SK-N-SH (cell line): Measurements from ENCODE around the gene CXADR. TPM values are rescaled to one million over a fixed set of nuclear protein-coding genes. Genes with fewer than 3 reads are reported as not detected.

Experiments
- CTCF ChIA-PET: fragments of 300-600, 350-600 bp; formaldehyde crosslinking; extraction: SDS; loops from one replicate; lab custom pipeline; 2021; lab: Yijun Ruan, JAX
- POLR2A ChIA-PET: fragments of 350-600 bp; sonication (Branson Sonifier 250); formaldehyde crosslinking; extraction: SDS; loops from one replicate; lab custom pipeline; 2020; ENCODE audit warnings: antibody characterized with exemption, inconsistent platforms; lab: Yijun Ruan, JAX
- DNase-seq: peaks from one replicate; pipeline ENCODE4 v3.0.0; 2012
- H2AFZ ChIP-seq: fragments of 200-600 bp; sonication (generic); 2 replicates; pipeline ENCODE4 v1.8.1; 2016; ENCODE audit warnings: antibody characterized with exemption, mild to moderate bottlenecking, low read depth
- H3F3A ChIP-seq: fragments of 200-600 bp; sonication (generic); replicated peaks from 2 replicates; pipeline ENCODE3; 2016; ENCODE audit warnings: antibody characterized with exemption, mild to moderate bottlenecking; ENCODE audit not compliant: insufficient read depth
- H3K27ac ChIP-seq, 2 experiments: fragments of 200-500 bp in 1 of 2; fragments of 200-600 bp in 1 of 2; sonication (Bioruptor generic) in 1 of 2; sonication (generic), shearing (Covaris generic) in 1 of 2; 2 replicates each; pipeline versions ENCODE4 v1.5.1 to v1.6.1; 2014 to 2016; ENCODE audit warnings: low read depth in 2 of 2, inconsistent platforms in 1 of 2, low read length in 1 of 2, mild to moderate bottlenecking in 1 of 2, mixed read lengths in 1 of 2
- H3K27me3 ChIP-seq: fragments of 200-600 bp; sonication (generic), shearing (Covaris generic); 2 replicates; pipeline ENCODE4 v1.6.1; 2016; ENCODE audit warnings: mixed run types; ENCODE audit not compliant: insufficient read depth
- H3K36me3 ChIP-seq, 2 experiments: fragments of 200-500 bp in 1 of 2; fragments of 200-600 bp in 1 of 2; sonication (Bioruptor generic) in 1 of 2; sonication (generic) in 1 of 2; replicated peaks in 1 of 2; 2 replicates each; pipeline versions ENCODE3 to v1.5.1; 2014 to 2016; ENCODE audit warnings: low read length in 1 of 2, mild to moderate bottlenecking in 1 of 2; ENCODE audit not compliant: insufficient read depth in 2 of 2, control insufficient read depth in 1 of 2
- H3K4me1 ChIP-seq, 2 experiments: fragments of 200-500 bp in 1 of 2; fragments of 200-600 bp in 1 of 2; sonication (Bioruptor generic) in 1 of 2; sonication (generic), shearing (Covaris generic) in 1 of 2; 2 replicates each; pipeline versions ENCODE4 v1.5.1 to v1.6.1; 2014 to 2016; ENCODE audit warnings: low read depth in 1 of 2, low read length in 1 of 2, mixed run types in 1 of 2; ENCODE audit not compliant: insufficient read depth in 2 of 2, control insufficient read depth in 1 of 2
- H3K4me2 ChIP-seq: fragments of 200-600 bp; sonication (generic), shearing (Covaris generic); 2 replicates; pipeline ENCODE4 v1.6.1; 2017; ENCODE audit warnings: mixed run types
- H3K4me3 ChIP-seq, 2 experiments: fragments of 200-500 bp in 1 of 2; fragments of 200-600 bp in 1 of 2; sonication (Bioruptor generic) in 1 of 2; sonication (generic), shearing (Covaris generic) in 1 of 2; 2 replicates each; pipeline versions ENCODE4 v1.5.1 to v1.8.1; 2014 to 2016; ENCODE audit warnings: low read depth in 2 of 2, inconsistent platforms in 1 of 2, low read length in 1 of 2, mild to moderate bottlenecking in 1 of 2, mixed read lengths in 1 of 2, moderate library complexity in 1 of 2
- H3K79me2 ChIP-seq: fragments of 200-600 bp; sonication (generic); 2 replicates; pipeline ENCODE4 v1.8.1; 2017; ENCODE audit warnings: mild to moderate bottlenecking; ENCODE audit not compliant: insufficient read depth
- H3K9ac ChIP-seq: fragments of 200-600 bp; sonication (generic); 2 replicates; pipeline ENCODE4 v1.6.1; 2017; ENCODE audit warnings: mixed run types
- H3K9me2 ChIP-seq: fragments of 200-600 bp; sonication (generic); 2 replicates; pipeline ENCODE4 v1.6.1; 2017; ENCODE audit warnings: mixed run types
- H3K9me3 ChIP-seq: fragments of 200-600 bp; sonication (generic); 2 replicates; pipeline ENCODE4 v1.6.1; 2017; ENCODE audit warnings: mixed run types, mild to moderate bottlenecking, moderate library complexity
- H4K20me1 ChIP-seq: fragments of 200-600 bp; sonication (generic); 2 replicates; pipeline ENCODE4 v1.6.1; 2017; ENCODE audit warnings: mild to moderate bottlenecking, mixed run types; ENCODE audit not compliant: insufficient read depth
- EZH2phosphoT487 ChIP-seq: fragments of 200-600 bp; sonication (generic); IDR thresholded peaks from 2 replicates; pipeline ENCODE4 v1.6.1; 2017; ENCODE audit warnings: low read depth, mixed run types, mild to moderate bottlenecking, antibody characterized with exemption, moderate library complexity, borderline replicate concordance
- FOSL2 ChIP-seq: IDR thresholded peaks from 2 replicates; pipeline ENCODE4 v1.4.0; 2012; ENCODE audit warnings: low read depth, mild to moderate bottlenecking, moderate library complexity, borderline replicate concordance
- FOXJ3 ChIP-seq: sonication (generic); formaldehyde crosslinking; IDR thresholded peaks from 2 replicates; pipeline ENCODE4 v1.5.1; 2020; ENCODE audit warnings: mild to moderate bottlenecking, missing genetic modification reagents
- FOXM1 ChIP-seq: IDR thresholded peaks from 2 replicates; pipeline ENCODE4 v1.4.0; 2012; ENCODE audit warnings: low read depth, mild to moderate bottlenecking
- GATA2 ChIP-seq: sonication (generic); formaldehyde crosslinking; IDR thresholded peaks from 2 replicates; pipeline ENCODE4 v1.5.0; 2020; ENCODE audit warnings: mild to moderate bottlenecking, missing genetic modification reagents
- NFIC ChIP-seq: IDR thresholded peaks from 2 replicates; pipeline ENCODE4 v1.4.0; 2012; ENCODE audit warnings: borderline replicate concordance
- NRF1 ChIP-seq: IDR thresholded peaks from 2 replicates; pipeline ENCODE4 v1.6.1; 2012; ENCODE audit warnings: low read depth, mild to moderate bottlenecking, low read length
- POLR2AphosphoS5 ChIP-seq: IDR thresholded peaks from 2 replicates; pipeline ENCODE4 v1.6.1; 2012; ENCODE audit warnings: low read depth, low read length
- RAD21 ChIP-seq: IDR thresholded peaks from 2 replicates; pipeline ENCODE4 v1.6.1; 2012; ENCODE audit warnings: mild to moderate bottlenecking, low read length
- RCOR1 ChIP-seq: fragments of 150-350 bp; IDR thresholded peaks from 2 replicates; pipeline ENCODE4 v1.6.1; 2017; ENCODE audit warnings: antibody characterized with exemption, low read length
- RFX5 ChIP-seq: IDR thresholded peaks from 2 replicates; pipeline ENCODE4 v1.6.1; 2012; ENCODE audit warnings: mild to moderate bottlenecking, improper control_type of control experiment, low read length
- SIN3A ChIP-seq: IDR thresholded peaks from 2 replicates; pipeline ENCODE4 v1.6.1; 2012; ENCODE audit warnings: low read depth, mild to moderate bottlenecking, low read length, moderate library complexity, borderline replicate concordance
- TAF1 ChIP-seq: IDR thresholded peaks from 2 replicates; pipeline ENCODE4 v1.6.1; 2012; ENCODE audit warnings: low read depth, mild to moderate bottlenecking, low read length, moderate library complexity, borderline replicate concordance
- TEAD4 ChIP-seq: IDR thresholded peaks from 2 replicates; pipeline ENCODE4 v1.4.0; 2012; ENCODE audit warnings: mild to moderate bottlenecking, borderline replicate concordance; ENCODE audit not compliant: insufficient read depth
- WGBS: methylation state at CpG from one replicate; pipeline ENCODE4 v1.1.6; 2017; ENCODE audit warnings: low lambda C conversion rate; 5-methylcytosine and 5-hydroxymethylcytosine counted together
- polyA plus RNA-seq, 3 experiments: library from polyadenylated mRNA; depleted of rRNA; stranded (reverse); fragments of >200 nt; gene quantifications; 2 replicates each; pipeline ENCODE4 v1.2.3, GENCODE V29; 2012
- TF ChIP-seq, protein P1 (sequence below): fragments of 150-350 bp; IDR thresholded peaks from 2 replicates; pipeline ENCODE4 v1.6.1; 2017; ENCODE audit warnings: antibody characterized with exemption, low read length, low read depth, borderline replicate concordance
- TF ChIP-seq, protein P2 (sequence below): fragments of 200-600 bp; sonication (generic); IDR thresholded peaks from 2 replicates; pipeline ENCODE4 v1.6.1; 2017; ENCODE audit warnings: antibody characterized with exemption, mild to moderate bottlenecking, moderate library complexity
- TF ChIP-seq, protein P3 (sequence below): fragments of 150-350 bp; IDR thresholded peaks from 2 replicates; pipeline ENCODE4 v1.6.1; 2016; ENCODE audit warnings: mild to moderate bottlenecking, low read depth, low read length
- TF ChIP-seq, protein P4 (sequence below): IDR thresholded peaks from 2 replicates; pipeline ENCODE4 v1.4.0; 2012; ENCODE audit warnings: low read depth
- TF ChIP-seq, protein P5 (sequence below): IDR thresholded peaks from 2 replicates; pipeline ENCODE4; 2012

The CXADR gene
- polyA plus RNA-seq, 1 of the 3 experiments (the other 2 are of a cell fraction), result 1.1 TPM

DNA sequence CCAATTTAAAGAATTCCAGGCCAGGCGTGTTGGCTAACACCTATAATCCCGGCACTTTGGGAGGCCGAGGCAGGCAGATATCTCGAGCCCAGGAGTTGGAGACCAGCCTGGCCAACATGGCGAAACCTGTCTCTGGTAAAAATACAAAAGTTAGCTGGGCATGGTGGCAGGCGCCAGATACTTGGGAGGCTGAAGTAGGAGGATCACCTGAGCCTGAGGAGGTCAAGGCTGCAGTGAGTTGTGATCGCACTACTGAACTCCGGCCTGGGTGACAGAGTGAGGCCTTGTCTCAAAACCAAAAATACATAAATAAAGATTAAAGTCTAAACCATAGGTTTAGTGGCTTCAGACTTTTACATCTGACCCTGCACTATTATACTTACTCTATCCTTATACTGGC lies 67.5 kb downstream of the CXADR start:
- no peaks in the 10 kb centered on the region for H3K36me3 ChIP-seq
- no peak overlapping the region for H3K4me3 ChIP-seq
- H4K20me1 ChIP-seq, result no peaks in the 10 kb centered on the region
- H3F3A ChIP-seq, result no peaks in the 10 kb centered on the region
- H3K27ac ChIP-seq, result no peak overlapping the region
- H3K9ac ChIP-seq, result no peak overlapping the region
- no peak for DNase-seq
- H3K9me3 ChIP-seq, result no peaks in the 10 kb centered on the region
- no peaks in the 10 kb centered on the region for H3K27me3 ChIP-seq
- TF ChIP-seq, protein P1, sequence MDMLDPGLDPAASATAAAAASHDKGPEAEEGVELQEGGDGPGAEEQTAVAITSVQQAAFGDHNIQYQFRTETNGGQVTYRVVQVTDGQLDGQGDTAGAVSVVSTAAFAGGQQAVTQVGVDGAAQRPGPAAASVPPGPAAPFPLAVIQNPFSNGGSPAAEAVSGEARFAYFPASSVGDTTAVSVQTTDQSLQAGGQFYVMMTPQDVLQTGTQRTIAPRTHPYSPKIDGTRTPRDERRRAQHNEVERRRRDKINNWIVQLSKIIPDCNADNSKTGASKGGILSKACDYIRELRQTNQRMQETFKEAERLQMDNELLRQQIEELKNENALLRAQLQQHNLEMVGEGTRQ, result no peak
- no peak for TF ChIP-seq NFIC
- no peak for TF ChIP-seq FOXJ3 (CRISPR knock-in tag)
- no peak for TF ChIP-seq TEAD4
- TF ChIP-seq TAF1, result no peak
- no peak for TF ChIP-seq RAD21
- TF ChIP-seq FOXM1, result no peak
- no peak for TF ChIP-seq GATA2
- TF ChIP-seq POLR2AphosphoS5, result no peak
- no peak for TF ChIP-seq RFX5
- TF ChIP-seq FOSL2, result no peak
- TF ChIP-seq, protein P2, sequence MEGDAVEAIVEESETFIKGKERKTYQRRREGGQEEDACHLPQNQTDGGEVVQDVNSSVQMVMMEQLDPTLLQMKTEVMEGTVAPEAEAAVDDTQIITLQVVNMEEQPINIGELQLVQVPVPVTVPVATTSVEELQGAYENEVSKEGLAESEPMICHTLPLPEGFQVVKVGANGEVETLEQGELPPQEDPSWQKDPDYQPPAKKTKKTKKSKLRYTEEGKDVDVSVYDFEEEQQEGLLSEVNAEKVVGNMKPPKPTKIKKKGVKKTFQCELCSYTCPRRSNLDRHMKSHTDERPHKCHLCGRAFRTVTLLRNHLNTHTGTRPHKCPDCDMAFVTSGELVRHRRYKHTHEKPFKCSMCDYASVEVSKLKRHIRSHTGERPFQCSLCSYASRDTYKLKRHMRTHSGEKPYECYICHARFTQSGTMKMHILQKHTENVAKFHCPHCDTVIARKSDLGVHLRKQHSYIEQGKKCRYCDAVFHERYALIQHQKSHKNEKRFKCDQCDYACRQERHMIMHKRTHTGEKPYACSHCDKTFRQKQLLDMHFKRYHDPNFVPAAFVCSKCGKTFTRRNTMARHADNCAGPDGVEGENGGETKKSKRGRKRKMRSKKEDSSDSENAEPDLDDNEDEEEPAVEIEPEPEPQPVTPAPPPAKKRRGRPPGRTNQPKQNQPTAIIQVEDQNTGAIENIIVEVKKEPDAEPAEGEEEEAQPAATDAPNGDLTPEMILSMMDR, result no peak
- TF ChIP-seq, protein P3, sequence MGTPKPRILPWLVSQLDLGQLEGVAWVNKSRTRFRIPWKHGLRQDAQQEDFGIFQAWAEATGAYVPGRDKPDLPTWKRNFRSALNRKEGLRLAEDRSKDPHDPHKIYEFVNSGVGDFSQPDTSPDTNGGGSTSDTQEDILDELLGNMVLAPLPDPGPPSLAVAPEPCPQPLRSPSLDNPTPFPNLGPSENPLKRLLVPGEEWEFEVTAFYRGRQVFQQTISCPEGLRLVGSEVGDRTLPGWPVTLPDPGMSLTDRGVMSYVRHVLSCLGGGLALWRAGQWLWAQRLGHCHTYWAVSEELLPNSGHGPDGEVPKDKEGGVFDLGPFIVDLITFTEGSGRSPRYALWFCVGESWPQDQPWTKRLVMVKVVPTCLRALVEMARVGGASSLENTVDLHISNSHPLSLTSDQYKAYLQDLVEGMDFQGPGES, result no peak
- TF ChIP-seq SIN3A, result no peak
- TF ChIP-seq EZH2phosphoT487, result no peak
- TF ChIP-seq, protein P4, sequence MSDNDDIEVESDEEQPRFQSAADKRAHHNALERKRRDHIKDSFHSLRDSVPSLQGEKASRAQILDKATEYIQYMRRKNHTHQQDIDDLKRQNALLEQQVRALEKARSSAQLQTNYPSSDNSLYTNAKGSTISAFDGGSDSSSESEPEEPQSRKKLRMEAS, result no peak
- no peak for TF ChIP-seq NRF1
- no peak for TF ChIP-seq RCOR1
- TF ChIP-seq, protein P5, sequence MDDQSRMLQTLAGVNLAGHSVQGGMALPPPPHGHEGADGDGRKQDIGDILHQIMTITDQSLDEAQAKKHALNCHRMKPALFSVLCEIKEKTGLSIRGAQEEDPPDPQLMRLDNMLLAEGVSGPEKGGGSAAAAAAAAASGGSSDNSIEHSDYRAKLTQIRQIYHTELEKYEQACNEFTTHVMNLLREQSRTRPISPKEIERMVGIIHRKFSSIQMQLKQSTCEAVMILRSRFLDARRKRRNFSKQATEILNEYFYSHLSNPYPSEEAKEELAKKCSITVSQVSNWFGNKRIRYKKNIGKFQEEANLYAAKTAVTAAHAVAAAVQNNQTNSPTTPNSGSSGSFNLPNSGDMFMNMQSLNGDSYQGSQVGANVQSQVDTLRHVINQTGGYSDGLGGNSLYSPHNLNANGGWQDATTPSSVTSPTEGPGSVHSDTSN, result no peak
- H3K4me1 ChIP-seq, result no peaks in the 10 kb centered on the region
- no peaks in the 10 kb centered on the region for H3K79me2 ChIP-seq
- ChIA-PET CTCF (interaction anchor here (1.1 to 6.9 kb wide), 2 partner anchors 67 to 192 kb away, joined by 4 to 91 read pairs; no protein-coding TSS in a partner anchor), POLR2A (no interaction called here)
- no peak overlapping the region for H3K4me2 ChIP-seq
- H3K9me2 ChIP-seq, result no peaks in the 10 kb centered on the region
- no peak overlapping the region for H2AFZ ChIP-seq
- 93% methylated on average over 8 of the region's 8 CpGs for WGBS
